Kidney (tissue), 14 donors: ENCODE measurements around the gene MAN1B1. TPM values are rescaled to one million over a fixed set of nuclear protein-coding genes. Genes with fewer than 3 reads are reported as not detected.

Experiments used
- DNase-seq, 5 donors: peaks; one replicate each; pipeline ENCODE4 v3.0.0-alpha.2; 2013 to 2020
- FAIRE-seq: peaks from 2 replicates; lab custom pipeline; 2012; peaks lifted over from hg19 to GRCh38; lab: Jason Lieb, UNC
- H3K27ac ChIP-seq, 2 donors: one replicate each; pipeline ENCODE4 v1.7.0; 2013; ENCODE audit warnings: low read depth in 2 of 2, low read length in 2 of 2, inconsistent platforms in 1 of 2
- H3K27me3 ChIP-seq: one replicate; pipeline ENCODE4 v1.7.1; 2013; ENCODE audit warnings: low read length, inconsistent platforms; ENCODE audit not compliant: control insufficient read depth, insufficient read depth
- H3K36me3 ChIP-seq, 3 donors: one replicate each; pipeline versions ENCODE4 v1.7.0 to v1.7.1; 2013; ENCODE audit warnings: low read length in 3 of 3, control low read depth in 1 of 3, inconsistent platforms in 1 of 3; ENCODE audit not compliant: insufficient read depth in 3 of 3, control insufficient read depth in 2 of 3
- H3K4me1 ChIP-seq, 3 donors: one replicate each; pipeline versions ENCODE4 v1.7.0 to v1.7.1; 2013; ENCODE audit warnings: low read length in 3 of 3, inconsistent platforms in 1 of 3, low read depth in 1 of 3; ENCODE audit not compliant: control insufficient read depth in 2 of 3, insufficient read depth in 2 of 3
- H3K4me3 ChIP-seq, 3 donors: one replicate each; pipeline versions ENCODE4 v1.7.0 to v1.8.1; 2013; ENCODE audit warnings: low read length in 3 of 3, control low read depth in 1 of 3, inconsistent platforms in 1 of 3
- H3K9ac ChIP-seq, 3 donors: one replicate each; pipeline versions ENCODE4 v1.7.0 to v1.7.1; 2013; ENCODE audit warnings: low read length in 3 of 3, control low read depth in 1 of 3, inconsistent platforms in 1 of 3
- H3K9me3 ChIP-seq, 3 donors: one replicate each; pipeline versions ENCODE4 v1.7.0 to v1.7.1; 2013; ENCODE audit warnings: low read length in 3 of 3, control low read depth in 1 of 3, inconsistent platforms in 1 of 3; ENCODE audit not compliant: control insufficient read depth in 2 of 3, insufficient read depth in 1 of 3
- CTCF ChIP-seq: IDR thresholded peaks from 3 replicates; pipeline ENCODE4 v1.5.1; 2012; ENCODE audit warnings: mild to moderate bottlenecking, moderate library complexity, borderline replicate concordance; ENCODE audit not compliant: insufficient read depth; ENCODE audit errors: extremely low read depth
- intact Hi-C: fragments of 100-400 bp; cut with DNase I; formaldehyde crosslinking; loops from one replicate; pipeline ENCODE4 v1.11.1; 2022
- polyA plus RNA-seq: library from polyadenylated mRNA; stranded (reverse); fragments of 350-450 nt; fragmentation: Illumina TruSeq; extraction: RNeasy Lipid Tissue Mini Kit (QIAGEN cat#74804); gene quantifications from one replicate; pipeline ENCODE4 v1.2.3, GENCODE V29; 2014; ENCODE audit warnings: low read depth, low replicate concordance; ENCODE audit not compliant: insufficient read depth
- total RNA-seq: library from RNA; stranded (reverse); fragmentation: NEBNext Ultra II Directional; extraction: Animal tissue kit (Norgen Biotek cat#: 25700); gene quantifications from one replicate; pipeline ENCODE4 v1.2.1, GENCODE V29; 2021
- donor health status: control.
- donor health status: control.
- donor health status: control.
- donor health status: control.
- donor health status: control.
- donor health status: DM: yes; HTN: yes; CAD: no.
- donor health status: Normal renal cell carcinoma (clear cell type).

Gene MAN1B1
- total and polyA plus RNA-seq, 2 donors from 2014 or later = 57.3 to 63.2 TPM

- FAIRE-seq (no peak), DNase-seq (no peak)
- peaks cover 4 to 11% (median 4%) of the 10 kb centered on the region in 3 donors for H3K36me3 ChIP-seq
- no peaks in the 10 kb centered on the region for H3K9me3 ChIP-seq
- H3K27me3 ChIP-seq = no peaks in the 10 kb centered on the region
- H3K4me3 ChIP-seq = peak overlapping the region in 1 of 3 donors; percentile 74
- peak overlapping the region in 1 of 3 donors; percentile 63 for H3K9ac ChIP-seq
- no peak overlapping the region for H3K27ac ChIP-seq
- TF ChIP-seq CTCF = no peak
- peaks cover 0 to 9% (median 0%) of the 10 kb centered on the region in 3 donors for H3K4me1 ChIP-seq
- intact Hi-C loops = no loop called here
These were observed 1.3 kb downstream of the MAN1B1 start for GRCh38 chr9:137088121-137088520.

- Histone ChIP-seq H3K4me1 (peaks cover 0 to 9% (median 0%) of the 10 kb centered on the region in 3 donors), H3K36me3 (peaks cover 4 to 7% (median 4%) of the 10 kb centered on the region in 3 donors), H3K9me3 (no peaks in the 10 kb centered on the region), H3K27ac (no peak overlapping the region), H3K9ac (no peak overlapping the region), H3K4me3 (no peak overlapping the region), H3K27me3 (no peaks in the 10 kb centered on the region)
- intact Hi-C loops = no loop called here
- DNase-seq (peak in 2 of 5 donors; percentile 38 to 69), FAIRE-seq (no peak)
- no peak for TF ChIP-seq CTCF
These were observed 2.6 kb downstream of the MAN1B1 start for GRCh38 chr9:137089232-137089947.

GRCh38 chr9:137095664-137096517 lies 9.1 kb downstream of the MAN1B1 start:
- no peak for TF ChIP-seq CTCF
- Histone ChIP-seq H3K4me1 (no peaks in the 10 kb centered on the region), H3K9me3 (no peaks in the 10 kb centered on the region), H3K4me3 (no peak overlapping the region), H3K36me3 (peaks cover 2 to 21% (median 12%) of the 10 kb centered on the region in 3 donors), H3K27me3 (no peaks in the 10 kb centered on the region), H3K27ac (no peak overlapping the region), H3K9ac (no peak overlapping the region)
- no peak for DNase-seq
- FAIRE-seq = no peak
- intact Hi-C loops = no loop called here
